ENCODE results near the gene BCKDHA. TPM values are rescaled to one million over a fixed set of nuclear protein-coding genes. Genes with fewer than 3 reads are reported as not detected.

BCKDHA gene
- total and polyA plus RNA-seq, 2 donors (not counting 1 experiment from before 2014, with no cell fraction given): 11.2 to 30.7 TPM

DNA sequence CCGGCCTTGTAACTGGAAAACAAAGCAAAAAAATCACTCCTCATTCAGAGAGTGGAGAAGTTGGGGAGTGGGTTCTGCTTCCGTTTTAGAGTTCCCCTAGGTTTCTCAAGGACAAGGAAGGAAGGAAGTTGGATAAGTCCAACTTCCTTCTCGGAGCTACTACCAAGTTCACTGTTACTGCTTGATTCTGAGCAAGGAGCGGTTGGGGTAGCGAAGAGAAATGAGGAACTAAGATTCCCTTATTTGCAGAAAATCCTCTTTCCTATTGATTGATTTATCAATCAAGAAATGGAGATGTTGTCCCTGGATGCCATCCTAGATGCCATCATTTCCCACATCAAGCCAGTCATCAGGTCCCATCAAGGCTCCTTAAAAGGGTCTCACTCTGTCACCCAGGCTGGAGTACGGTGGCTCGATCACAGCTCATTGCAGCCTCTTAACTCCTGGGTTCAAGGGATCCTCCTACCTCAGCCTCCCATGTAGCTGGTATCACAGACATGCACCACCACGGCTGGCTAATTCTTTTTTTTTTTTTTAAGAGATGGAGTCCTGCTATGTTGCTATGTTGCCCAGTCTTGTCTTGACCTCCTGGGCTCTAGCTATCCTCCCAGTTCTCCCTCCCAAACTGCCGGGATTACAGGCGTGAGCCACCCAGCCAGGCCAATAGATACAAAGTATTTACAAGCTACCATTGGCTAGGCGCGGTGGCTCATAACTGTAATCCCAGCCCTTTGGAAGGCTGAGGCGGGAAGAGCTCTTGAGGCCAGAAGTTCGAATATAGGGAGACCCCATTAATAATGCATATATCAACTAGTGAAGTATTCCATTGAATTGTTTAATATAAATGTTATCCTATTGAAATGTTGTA lies 32.9 kb upstream of the BCKDHA start:
- Histone ChIP-seq H3K27ac (ENCODE audit: insufficient read depth, low read length) (peak overlapping the region; percentile 100), H3K4me2 (ENCODE audit: extremely low read depth, insufficient read depth, low read length) (peak overlapping the region; percentile 33), H3K9me3 (ENCODE audit: control insufficient read depth, insufficient read depth, low read depth, low read length) (no peaks in the 10 kb centered on the region), H3K9ac (ENCODE audit: insufficient read depth, low read length) (peak overlapping the region; percentile 100), H4K20me1 (ENCODE audit: control insufficient read depth, extremely low read depth, insufficient read depth, low read length) (no peaks in the 10 kb centered on the region), H3K79me2 (ENCODE audit: control insufficient read depth, insufficient read depth, low read length) (peaks cover 14% of the 10 kb centered on the region), H2AFZ (ENCODE audit: low read length) (no peak overlapping the region), H3K36me3 (ENCODE audit: control insufficient read depth, insufficient read depth, low read length) (no peaks in the 10 kb centered on the region), H3K4me3 (replicated peaks in 1 of 4; ENCODE audit: control extremely low read depth in 1 of 4, insufficient read depth in 1 of 4, low read depth in 3 of 4, low read length in 4 of 4) (peak overlapping the region; percentile 87 to 98 (median 92)), H3K27me3 (ENCODE audit: control insufficient read depth, insufficient read depth, low read length) (no peaks in the 10 kb centered on the region), H3K4me1 (ENCODE audit: control insufficient read depth, extremely low read depth, insufficient read depth, low read length) (peaks cover 11% of the 10 kb centered on the region)
- DNase-seq (ENCODE audit: low read depth in 2 of 2): no peak
- TF ChIP-seq EZH2 (IDR thresholded peaks at IDR 0.05; ENCODE audit: low read length, missing control alignments): no peak
- TF ChIP-seq, protein P1, sequence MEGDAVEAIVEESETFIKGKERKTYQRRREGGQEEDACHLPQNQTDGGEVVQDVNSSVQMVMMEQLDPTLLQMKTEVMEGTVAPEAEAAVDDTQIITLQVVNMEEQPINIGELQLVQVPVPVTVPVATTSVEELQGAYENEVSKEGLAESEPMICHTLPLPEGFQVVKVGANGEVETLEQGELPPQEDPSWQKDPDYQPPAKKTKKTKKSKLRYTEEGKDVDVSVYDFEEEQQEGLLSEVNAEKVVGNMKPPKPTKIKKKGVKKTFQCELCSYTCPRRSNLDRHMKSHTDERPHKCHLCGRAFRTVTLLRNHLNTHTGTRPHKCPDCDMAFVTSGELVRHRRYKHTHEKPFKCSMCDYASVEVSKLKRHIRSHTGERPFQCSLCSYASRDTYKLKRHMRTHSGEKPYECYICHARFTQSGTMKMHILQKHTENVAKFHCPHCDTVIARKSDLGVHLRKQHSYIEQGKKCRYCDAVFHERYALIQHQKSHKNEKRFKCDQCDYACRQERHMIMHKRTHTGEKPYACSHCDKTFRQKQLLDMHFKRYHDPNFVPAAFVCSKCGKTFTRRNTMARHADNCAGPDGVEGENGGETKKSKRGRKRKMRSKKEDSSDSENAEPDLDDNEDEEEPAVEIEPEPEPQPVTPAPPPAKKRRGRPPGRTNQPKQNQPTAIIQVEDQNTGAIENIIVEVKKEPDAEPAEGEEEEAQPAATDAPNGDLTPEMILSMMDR (conservative IDR thresholded peaks at IDR 0.05 in 1 of 2, IDR thresholded peaks at IDR 0.05 in 1 of 2; ENCODE audit: low read depth in 1 of 2, low read length in 2 of 2): no peak

DNA sequence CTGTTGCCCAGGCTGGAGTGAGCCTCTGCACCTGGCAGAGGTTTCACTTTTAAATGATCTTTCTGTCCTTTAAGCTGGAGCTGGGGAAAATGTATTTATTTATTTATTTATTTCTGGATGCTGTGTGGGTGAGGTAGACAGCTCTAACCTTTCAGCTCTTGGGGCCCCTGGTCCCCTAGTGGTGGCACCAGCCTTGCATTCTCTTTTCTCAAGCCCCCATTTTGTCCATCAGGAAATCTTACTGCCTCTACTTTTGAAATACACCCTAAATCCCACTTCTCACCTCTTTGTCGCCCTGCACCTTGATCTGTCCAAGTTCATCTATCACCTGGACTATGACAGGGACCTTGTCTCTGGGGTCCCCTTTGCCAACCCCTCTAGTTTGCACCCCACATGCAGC lies 31.5 kb upstream of the BCKDHA start:
- Histone ChIP-seq H3K27ac (ENCODE audit: insufficient read depth, low read length) (no peak overlapping the region), H3K4me3 (replicated peaks in 1 of 4; ENCODE audit: control extremely low read depth in 1 of 4, insufficient read depth in 1 of 4, low read depth in 3 of 4, low read length in 4 of 4) (no peak overlapping the region), H3K9ac (ENCODE audit: insufficient read depth, low read length) (no peak overlapping the region), H2AFZ (ENCODE audit: low read length) (no peak overlapping the region), H3K9me3 (ENCODE audit: control insufficient read depth, insufficient read depth, low read depth, low read length) (no peaks in the 10 kb centered on the region), H3K27me3 (ENCODE audit: control insufficient read depth, insufficient read depth, low read length) (no peaks in the 10 kb centered on the region), H3K4me2 (ENCODE audit: extremely low read depth, insufficient read depth, low read length) (no peak overlapping the region), H4K20me1 (ENCODE audit: control insufficient read depth, extremely low read depth, insufficient read depth, low read length) (no peaks in the 10 kb centered on the region), H3K79me2 (ENCODE audit: control insufficient read depth, insufficient read depth, low read length) (peaks cover 14% of the 10 kb centered on the region), H3K4me1 (ENCODE audit: control insufficient read depth, extremely low read depth, insufficient read depth, low read length) (peaks cover 11% of the 10 kb centered on the region), H3K36me3 (ENCODE audit: control insufficient read depth, insufficient read depth, low read length) (no peaks in the 10 kb centered on the region)
- TF ChIP-seq EZH2 (IDR thresholded peaks at IDR 0.05; ENCODE audit: low read length, missing control alignments): no peak
- TF ChIP-seq, protein P1 (conservative IDR thresholded peaks at IDR 0.05 in 1 of 2, IDR thresholded peaks at IDR 0.05 in 1 of 2; ENCODE audit: low read depth in 1 of 2, low read length in 2 of 2): no peak
- DNase-seq (ENCODE audit: low read depth in 2 of 2): no peak

DNA sequence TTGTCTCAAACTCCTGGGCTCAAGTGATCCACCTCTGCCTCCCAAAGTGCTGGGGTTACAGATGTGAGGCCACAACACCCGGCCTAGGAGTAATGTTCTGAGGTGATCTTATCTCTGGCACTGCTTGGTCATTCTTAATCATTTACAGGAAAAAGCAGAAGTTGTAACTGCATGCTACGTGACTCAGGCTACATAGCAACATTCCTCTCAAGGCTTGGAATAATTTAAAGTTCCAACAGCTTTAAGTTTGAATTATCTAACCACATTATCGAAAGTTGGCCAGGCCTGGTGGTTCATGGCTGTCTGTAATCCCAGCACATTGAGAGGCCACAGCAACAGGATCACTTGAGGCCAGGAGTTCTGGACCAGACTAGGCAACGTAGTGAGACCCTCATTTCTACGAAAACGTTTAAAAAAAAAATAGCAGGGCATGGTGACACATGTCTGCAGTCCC lies 29.7 kb upstream of the BCKDHA start:
- no peak overlapping the region for H2AFZ ChIP-seq (ENCODE audit: low read length)
- H3K79me2 ChIP-seq (ENCODE audit: control insufficient read depth, insufficient read depth, low read length): peaks cover 14% of the 10 kb centered on the region
- H3K4me2 ChIP-seq (ENCODE audit: extremely low read depth, insufficient read depth, low read length): peak overlapping the region; percentile 19

More for the DNA sequence above, 29.7 kb upstream of the BCKDHA start:
- no peak overlapping the region for H3K4me3 ChIP-seq (replicated peaks in 1 of 4; ENCODE audit: control extremely low read depth in 1 of 4, insufficient read depth in 1 of 4, low read depth in 3 of 4, low read length in 4 of 4)
- DNase-seq (ENCODE audit: low read depth in 2 of 2): peak; percentile 84 to 98
- H4K20me1 ChIP-seq (ENCODE audit: control insufficient read depth, extremely low read depth, insufficient read depth, low read length): no peaks in the 10 kb centered on the region
- H3K27ac ChIP-seq (ENCODE audit: insufficient read depth, low read length): peak overlapping the region; percentile 71
- H3K9me3 ChIP-seq (ENCODE audit: control insufficient read depth, insufficient read depth, low read depth, low read length): no peaks in the 10 kb centered on the region
- no peak overlapping the region for H3K9ac ChIP-seq (ENCODE audit: insufficient read depth, low read length)
- no peak for TF ChIP-seq EZH2 (IDR thresholded peaks at IDR 0.05; ENCODE audit: low read length, missing control alignments)
- TF ChIP-seq, protein P1 (conservative IDR thresholded peaks at IDR 0.05 in 1 of 2, IDR thresholded peaks at IDR 0.05 in 1 of 2; ENCODE audit: low read depth in 1 of 2, low read length in 2 of 2): no peak
- H3K27me3 ChIP-seq (ENCODE audit: control insufficient read depth, insufficient read depth, low read length): no peaks in the 10 kb centered on the region
- H3K4me1 ChIP-seq (ENCODE audit: control insufficient read depth, extremely low read depth, insufficient read depth, low read length): peaks cover 11% of the 10 kb centered on the region
- no peaks in the 10 kb centered on the region for H3K36me3 ChIP-seq (ENCODE audit: control insufficient read depth, insufficient read depth, low read length)
